Activated naive CD4-positive, alpha-beta T cell treated with anti-CD3 and anti-CD28 coated beads, Interleukin-2, amount 50 U/mL, for 72 hours (primary cell): ENCODE measurements around the gene B3GNT3. TPM values are rescaled to one million over a fixed set of nuclear protein-coding genes. Genes with fewer than 3 reads are reported as not detected.

Experiments
- ATAC-seq, 2 donors: fragments of 150-1000 bp; cut with Tn5 transposase; 2 replicates each; pipeline ENCODE4 v1.10.0; 2021; ENCODE audit warnings: mild to moderate bottlenecking in 2 of 2, moderate library complexity in 2 of 2
- DNase-seq, 2 donors: peaks; one replicate each; pipeline ENCODE4 v3.0.0; 2021 to 2022; ENCODE audit warnings: low spot score in 2 of 2
- H3K27ac Mint-ChIP-seq, 2 donors: one replicate each; pipeline ENCODE4 v1.8.0; 2022; ENCODE audit warnings: mild to moderate bottlenecking in 2 of 2, mixed read lengths in 2 of 2
- H3K36me3 Mint-ChIP-seq, 2 donors: one replicate each; pipeline ENCODE4 v1.8.0; 2022; ENCODE audit warnings: mixed read lengths in 2 of 2
- H3K9me3 Mint-ChIP-seq, 2 donors: one replicate each; pipeline ENCODE4 v1.8.0; 2022; ENCODE audit warnings: mixed read lengths in 2 of 2
- total RNA-seq, 2 donors: library from RNA; stranded (reverse); gene quantifications; one replicate each; pipeline ENCODE4 v1.2.3, GENCODE V29; 2022

Gene B3GNT3
- total RNA-seq, 2 donors from 2014 or later: 0.30 to 0.41 TPM

DNA sequence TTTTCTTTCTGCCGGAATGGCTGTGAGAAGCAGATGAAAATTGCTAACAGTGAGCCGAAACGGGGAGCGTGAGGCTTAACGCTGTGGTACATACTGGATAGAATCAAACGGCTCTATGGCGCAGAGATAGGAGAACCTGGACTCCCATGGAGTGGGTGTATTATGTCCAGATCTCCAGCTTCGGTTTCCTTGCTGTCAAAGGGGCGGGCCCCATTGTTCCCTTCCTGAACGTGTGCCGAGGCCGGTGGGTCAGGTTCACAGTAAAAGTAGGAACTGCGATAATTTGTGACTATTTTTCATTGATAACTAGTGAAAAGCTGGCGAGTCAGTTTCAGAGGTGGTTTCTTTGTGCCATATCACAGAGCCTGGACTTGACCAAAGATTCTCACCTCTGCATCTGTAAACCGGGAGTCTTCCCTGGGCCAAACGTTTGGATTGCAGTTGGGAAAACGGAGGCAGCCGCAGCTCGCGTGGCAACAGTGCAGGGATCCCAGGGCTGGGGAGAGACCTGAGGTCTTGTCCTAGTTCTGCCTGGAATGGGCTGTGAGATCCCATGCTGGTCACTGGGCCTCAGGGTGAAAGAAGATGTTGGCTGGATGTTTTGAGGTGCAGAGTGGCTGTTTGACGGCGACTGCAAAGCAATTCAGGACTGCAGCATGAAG, 65.5 kb downstream of the B3GNT3 start:
- ATAC-seq (no peak), DNase-seq (no peak)
- peak overlapping the region; percentile 94 to 97 for H3K27ac Mint-ChIP-seq
- H3K9me3 Mint-ChIP-seq: no peaks in the 10 kb centered on the region
- H3K36me3 Mint-ChIP-seq: peaks cover 40 to 43% of the 10 kb centered on the region in 2 donors

DNA sequence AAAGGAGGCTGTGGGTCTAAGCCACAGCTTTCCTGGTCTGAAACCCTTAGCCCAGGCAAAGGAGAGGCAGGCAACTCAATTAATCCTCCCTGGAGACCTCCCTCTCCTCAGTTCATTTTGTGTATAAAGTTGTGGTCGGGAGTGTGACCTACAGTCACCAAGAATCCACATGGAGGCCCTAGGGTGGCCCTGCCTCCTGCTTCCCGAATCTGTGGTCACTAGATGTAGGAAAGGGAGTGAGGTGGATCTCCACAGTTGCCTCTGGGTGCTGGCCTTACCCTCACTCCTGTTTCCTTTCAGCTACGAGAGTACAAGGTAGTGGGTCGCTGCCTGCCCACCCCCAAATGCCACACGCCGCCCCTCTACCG, 66.0 kb downstream of the B3GNT3 start:
- Mint-ChIP-seq H3K9me3 (no peaks in the 10 kb centered on the region), H3K36me3 (peaks cover 40 to 43% of the 10 kb centered on the region in 2 donors), H3K27ac (peak overlapping the region; percentile 94 to 97)
- DNase-seq (no peak), ATAC-seq (no peak)

DNA sequence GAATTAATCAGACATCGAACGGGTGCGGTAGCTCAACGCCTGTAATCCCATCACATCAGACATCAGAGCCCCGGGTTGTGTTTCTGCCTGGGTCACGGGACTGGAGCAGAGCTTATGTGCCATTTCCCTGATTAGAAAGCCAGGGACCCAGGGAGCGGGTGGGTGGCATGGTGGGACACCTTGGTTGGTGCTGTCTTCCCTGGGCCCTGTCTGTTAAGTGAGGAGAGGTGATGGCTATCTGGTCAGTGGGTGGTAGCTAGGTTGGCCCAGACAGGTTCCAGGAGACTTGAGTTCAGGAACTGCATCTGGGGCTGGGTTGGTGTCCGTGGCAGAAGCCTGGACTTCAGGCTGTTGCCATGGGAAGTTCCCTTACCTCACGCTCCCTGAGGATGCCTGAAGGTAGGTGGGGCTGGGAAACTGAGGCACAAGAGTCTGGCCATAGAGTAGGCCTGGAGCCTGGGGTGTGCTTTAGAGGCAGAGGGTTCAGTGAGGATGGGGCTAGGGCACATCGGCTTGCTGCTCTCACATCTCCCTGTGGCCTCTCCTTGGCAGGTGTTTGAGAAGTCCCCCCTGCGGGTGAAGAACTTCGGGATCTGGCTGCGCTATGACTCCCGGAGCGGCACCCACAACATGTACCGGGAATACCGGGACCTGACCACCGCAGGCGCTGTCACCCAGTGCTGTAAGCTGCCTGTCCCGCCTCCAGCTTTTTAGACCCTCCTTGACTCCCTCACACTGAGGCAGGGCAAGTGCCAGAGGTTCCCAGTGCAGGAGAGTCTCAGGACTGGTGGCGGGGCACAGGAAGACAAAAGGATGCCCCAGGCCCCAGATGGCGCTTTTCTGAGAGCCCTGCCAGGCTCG, 66.8 kb downstream of the B3GNT3 start:
- H3K36me3 Mint-ChIP-seq: peaks cover 40 to 43% of the 10 kb centered on the region in 2 donors
- ATAC-seq (no peak), DNase-seq (no peak)
- H3K9me3 Mint-ChIP-seq: no peaks in the 10 kb centered on the region
- H3K27ac Mint-ChIP-seq: peak overlapping the region; percentile 94 to 97

DNA sequence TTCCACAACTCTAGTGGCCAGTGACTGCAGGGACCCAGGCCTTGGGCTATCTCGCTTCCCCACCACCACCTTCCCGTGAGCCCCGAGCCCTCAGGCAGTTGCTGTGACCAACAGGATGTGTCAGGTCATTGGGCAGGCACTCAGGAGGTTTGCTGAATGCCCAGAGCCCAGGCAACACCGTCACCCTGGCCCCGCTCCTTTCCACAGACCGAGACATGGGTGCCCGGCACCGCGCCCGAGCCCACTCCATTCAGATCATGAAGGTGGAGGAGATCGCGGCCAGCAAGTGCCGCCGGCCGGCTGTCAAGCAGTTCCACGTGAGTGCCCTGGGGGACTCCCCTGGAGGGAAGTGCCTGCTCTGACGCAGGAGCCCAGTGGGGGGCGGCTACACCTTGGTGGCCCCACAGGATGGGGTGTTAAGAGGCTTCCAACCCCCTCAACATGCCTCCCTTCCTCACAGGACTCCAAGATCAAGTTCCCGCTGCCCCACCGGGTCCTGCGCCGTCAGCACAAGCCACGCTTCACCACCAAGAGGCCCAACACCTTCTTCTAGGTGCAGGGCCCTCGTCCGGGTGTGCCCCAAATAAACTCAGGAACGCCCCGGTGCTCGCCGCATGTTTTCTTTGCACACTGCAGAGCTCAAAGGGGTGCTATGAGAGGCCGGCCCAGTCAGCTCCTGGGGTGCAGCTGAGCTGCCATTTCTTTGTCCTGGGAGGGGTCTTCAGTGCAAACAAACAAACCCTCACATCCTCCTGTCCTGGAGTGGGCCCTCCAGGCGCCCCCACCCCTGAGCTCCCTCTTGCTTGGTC, 68.0 kb downstream of the B3GNT3 start:
- H3K36me3 Mint-ChIP-seq: peaks cover 40 to 43% of the 10 kb centered on the region in 2 donors
- ATAC-seq (no peak), DNase-seq (no peak)
- peak overlapping the region; percentile 94 to 96 for H3K27ac Mint-ChIP-seq
- no peaks in the 10 kb centered on the region for H3K9me3 Mint-ChIP-seq

Other genes with a start within 250 kb of the B3GNT3 start
- gene COLGALT1, start 239.5 kb upstream of the B3GNT3 start, total RNA-seq: 10 to 100 TPM; 39.2 to 64.7 TPM
- gene UNC13A, start 106.8 kb upstream of the B3GNT3 start, total RNA-seq: under 1 TPM; 0.04 to 0.20 TPM
- gene MAP1S, start 75.7 kb upstream of the B3GNT3 start, total RNA-seq: 10 to 100 TPM; 57.8 to 65.8 TPM
- 10 to 100 TPM; 62.0 to 81.4 TPM for gene FCHO1, start 43.7 kb upstream of the B3GNT3 start, total RNA-seq
- 10 to 100 TPM in 1 of 2 donors, 1 to 10 TPM in 1; 6.3 to 10.5 TPM for gene INSL3, start 26.4 kb downstream of the B3GNT3 start, total RNA-seq
- gene JAK3, start 52.8 kb downstream of the B3GNT3 start, total RNA-seq: 100 to 1,000 TPM; 204 to 237 TPM
- 1,000 to 10,000 TPM; 3,079 to 3,707 TPM for gene RPL18A, start 64.8 kb downstream of the B3GNT3 start, total RNA-seq
- 1 to 10 TPM; 1.5 to 2.0 TPM for gene SLC5A5, start 76.8 kb downstream of the B3GNT3 start, total RNA-seq
- 10 to 100 TPM; 66.4 to 80.8 TPM for gene CCDC124, start 137.9 kb downstream of the B3GNT3 start, total RNA-seq
- under 1 TPM; 0.19 to 0.36 TPM for gene KCNN1, start 172.0 kb downstream of the B3GNT3 start, total RNA-seq
- gene ARRDC2, start 213.0 kb downstream of the B3GNT3 start, total RNA-seq: 10 to 100 TPM; 26.7 to 59.3 TPM